ENCODE measurements around the gene SPSB1. TPM values are rescaled to one million over a fixed set of nuclear protein-coding genes. Genes with fewer than 3 reads are reported as not detected.

SPSB1 gene
- total and polyA plus RNA-seq, 10 of the 15 experiments (the other 5 are each of a cell fraction or from before 2014, with no cell fraction given), result 0.02 to 2.0 (median 0.90) TPM; not detected in 1

DNA sequence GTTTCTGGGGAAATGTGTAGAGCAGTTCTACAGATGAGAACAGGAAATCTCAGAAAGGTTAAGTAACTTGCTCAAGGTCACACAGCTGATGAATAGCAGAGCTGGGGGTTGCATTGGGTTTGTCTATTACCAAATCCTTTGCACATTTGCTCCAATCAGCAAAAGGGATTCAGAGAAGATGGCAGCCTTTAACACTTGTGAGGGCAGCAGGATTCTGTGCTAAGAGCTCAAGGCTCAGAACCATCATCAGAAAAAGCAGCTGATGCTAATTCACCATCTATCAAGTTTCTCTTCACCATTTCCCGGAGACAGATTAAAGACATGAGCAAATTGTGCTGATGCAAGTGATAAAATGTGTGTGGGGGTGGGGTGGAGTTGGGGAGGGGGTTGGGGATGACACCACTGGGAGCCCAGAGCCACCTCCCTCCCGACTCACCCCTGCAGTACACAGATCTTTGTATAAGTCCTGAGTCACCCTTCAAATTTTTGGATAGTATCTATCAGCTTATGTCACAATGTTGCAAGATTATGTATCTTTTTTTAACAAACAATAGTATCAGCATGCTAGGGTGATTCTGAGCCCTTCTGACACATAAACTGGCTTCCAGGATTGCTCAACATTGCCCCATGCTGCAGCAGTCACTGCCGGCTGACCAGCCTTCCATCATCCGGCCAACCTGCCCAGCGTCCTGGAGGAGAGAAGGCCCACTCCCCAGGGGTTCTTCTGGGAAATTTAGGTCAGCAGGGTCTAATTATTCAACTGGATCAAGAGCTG is 2.8 kb upstream of the SPSB1 start:
- H3K9ac ChIP-seq (ENCODE audit: control insufficient read depth, insufficient read depth, low read length), result no peak overlapping the region
- intact Hi-C loops (cut with micrococcal nuclease; ENCODE audit: unreplicated experiment), result loop anchor here (1.0 to 5.0 kb wide), 3 partner anchors 165 to 282 kb away; no protein-coding TSS in a partner anchor
- ChIA-PET SMC1A (ENCODE audit: uncharacterized antibody, unreplicated experiment) (interaction anchor here (0.8 to 5.7 kb wide), 23 partner anchors 9 to 283 kb away, joined by 3 to 123 read pairs (median 6); no protein-coding TSS in a partner anchor), POLR2A (no interaction called here), CTCF (interaction anchor here (0.7 to 5.9 kb wide), 29 partner anchors 8 to 326 kb away, joined by 3 to 183 read pairs (median 5); no protein-coding TSS in a partner anchor), RAD21 (ENCODE audit: unreplicated experiment) (interaction anchor here (0.6 to 4.1 kb wide), 20 partner anchors 11 to 201 kb away, joined by 3 to 100 read pairs (median 5); no protein-coding TSS in a partner anchor)
- no peak overlapping the region for H3K4me3 ChIP-seq
- TF ChIP-seq, protein P1, sequence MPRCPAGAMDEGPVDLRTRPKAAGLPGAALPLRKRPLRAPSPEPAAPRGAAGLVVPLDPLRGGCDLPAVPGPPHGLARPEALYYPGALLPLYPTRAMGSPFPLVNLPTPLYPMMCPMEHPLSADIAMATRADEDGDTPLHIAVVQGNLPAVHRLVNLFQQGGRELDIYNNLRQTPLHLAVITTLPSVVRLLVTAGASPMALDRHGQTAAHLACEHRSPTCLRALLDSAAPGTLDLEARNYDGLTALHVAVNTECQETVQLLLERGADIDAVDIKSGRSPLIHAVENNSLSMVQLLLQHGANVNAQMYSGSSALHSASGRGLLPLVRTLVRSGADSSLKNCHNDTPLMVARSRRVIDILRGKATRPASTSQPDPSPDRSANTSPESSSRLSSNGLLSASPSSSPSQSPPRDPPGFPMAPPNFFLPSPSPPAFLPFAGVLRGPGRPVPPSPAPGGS (IDR thresholded peaks at IDR 0.05; ENCODE audit: borderline replicate concordance, insufficient read depth, low read depth, low read length, poor library complexity, severe bottlenecking), result peak; percentile 69
- TF ChIP-seq FOS (IDR thresholded peaks at IDR 0.05; ENCODE audit: borderline replicate concordance, extremely low read depth, insufficient read length) (no peak), TAF1 (IDR thresholded peaks at IDR 0.05; ENCODE audit: borderline replicate concordance, low read depth, low read length) (no peak)
- H3K4me1 ChIP-seq (ENCODE audit: control insufficient read depth, insufficient read depth, low read length), result peaks cover 10% of the 10 kb centered on the region
- ATAC-seq (no peak), FAIRE-seq (no peak), DNase-seq (ENCODE audit: low read depth, low spot score) (no peak)
- no peak overlapping the region for H3K4me2 ChIP-seq (ENCODE audit: control insufficient read depth, insufficient read depth)
- no peaks in the 10 kb centered on the region for H3K36me3 ChIP-seq (ENCODE audit: control insufficient read depth in 2 of 2, insufficient read depth in 2 of 2, low read length in 1 of 2)
- 45% methylated on average over 5 of the region's 5 CpGs for WGBS (ENCODE audit: insufficient coverage, insufficient replicate concordance, low lambda C conversion rate, missing lambda C conversion rate)
- H3K9me3 ChIP-seq (replicated peaks; ENCODE audit: control insufficient read depth, insufficient read depth, low read length), result no peaks in the 10 kb centered on the region; the same call in 2 of the 3 replicates
- H3K27me3 ChIP-seq (replicated peaks in 1 of 2; ENCODE audit: control insufficient read depth in 2 of 2, insufficient read depth in 2 of 2, low read length in 1 of 2), result peaks cover 3 to 7% of the 10 kb centered on the region in 2 experiments; a peak in 2 of 4 replicates
- BruUV-seq (replicated peaks), result no TSS peak
- no peaks in the 10 kb centered on the region for H4K20me1 ChIP-seq (ENCODE audit: control insufficient read depth, insufficient read depth)
- no peak overlapping the region for H2AFZ ChIP-seq (ENCODE audit: control insufficient read depth, low read depth, low read length)
- in situ Hi-C loops (cut with MboI), result loop anchor here (5.0 kb wide), 3 partner anchors 167 to 282 kb away; no protein-coding TSS in a partner anchor
- H3K79me2 ChIP-seq (ENCODE audit: control insufficient read depth, insufficient read depth, low read length), result no peaks in the 10 kb centered on the region
- H3K27ac ChIP-seq (ENCODE audit: control insufficient read depth, insufficient read depth), result no peak overlapping the region

Data from GM12878 (cell line).